Tibial artery (tissue), 4 donors: ENCODE data around the gene PRR11.

Experiments used
- DNase-seq, 2 donors: peaks; one replicate each; pipeline ENCODE4 v3.0.0-alpha.2; 2019
- H3K27ac ChIP-seq, 2 donors: fragments of 200-600 bp; sonication (generic) in 1 of 2; 1 replicate in 1 of 2; 2 replicates in 1 of 2; pipeline ENCODE4 v1.5.1; 2018 to 2019; ENCODE audit warnings: mild to moderate bottlenecking in 1 of 2
- H3K27me3 ChIP-seq, 2 donors: fragments of 200-600 bp; sonication (generic) in 1 of 2; one replicate each; pipeline versions ENCODE4 v1.5.1 to v1.6.0; 2016 to 2019
- H3K36me3 ChIP-seq, 3 donors: fragments of 200-600 bp; sonication (generic) in 2 of 3; one replicate each; pipeline ENCODE4 v1.5.1; 2016 to 2019; ENCODE audit warnings: mild to moderate bottlenecking in 2 of 3
- H3K4me1 ChIP-seq, 4 donors: fragments of 200-600 bp; sonication (generic) in 2 of 4; 1 replicate in 3 of 4; 2 replicates in 1 of 4; pipeline ENCODE4 v1.5.1; 2016 to 2019
- H3K4me3 ChIP-seq, 2 donors: fragments of 200-600 bp; sonication (generic) in 1 of 2; 1 replicate in 1 of 2; 2 replicates in 1 of 2; pipeline ENCODE4 v1.5.1; 2018 to 2019; ENCODE audit warnings: mild to moderate bottlenecking in 2 of 2
- H3K9me3 ChIP-seq, 3 donors: fragments of 200-600 bp; sonication (generic) in 1 of 3; one replicate each; pipeline ENCODE4 v1.5.1; 2016 to 2019
- intact Hi-C: fragments of 100-400 bp; cut with DNase I; formaldehyde crosslinking; loops from one replicate; pipeline ENCODE4 v1.15.0; 2023; ENCODE audit warnings: low total_unique reads
- TF ChIP-seq, protein P1 (sequence below), 2 experiments: fragments of 200-600 bp in 1 of 2; fragments of 450-650 bp in 1 of 2; IDR thresholded peaks; one replicate each; pipeline ENCODE4 v1.5.1; 2017 to 2019; ENCODE audit warnings: antibody characterized with exemption in 2 of 2, mild to moderate bottlenecking in 1 of 2, moderate library complexity in 1 of 2

PRR11 gene

DNA sequence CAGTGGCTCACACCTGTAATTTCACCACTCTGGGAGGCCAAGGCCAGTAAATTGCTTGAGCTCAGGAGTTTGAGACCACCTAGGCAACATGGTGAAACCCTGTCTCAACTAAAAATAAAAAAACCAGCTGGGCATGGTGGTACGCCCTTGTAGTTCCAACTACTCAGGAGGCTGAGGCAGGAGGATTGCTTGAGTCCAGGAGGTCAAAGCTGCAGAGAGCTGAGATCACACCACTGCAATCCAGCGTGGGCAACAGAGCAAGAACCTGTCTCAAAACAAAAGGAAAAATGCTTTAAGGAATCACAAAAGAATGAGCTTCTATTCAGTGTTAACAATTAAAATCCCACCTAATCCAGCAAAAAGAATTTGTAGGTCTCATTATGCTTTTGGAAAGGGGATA is 5.9 kb downstream of the PRR11 start:
- Histone ChIP-seq H3K27me3 (no peaks in the 10 kb centered on the region), H3K4me3 (no peak overlapping the region), H3K36me3 (no peaks in the 10 kb centered on the region), H3K4me1 (no peaks in the 10 kb centered on the region), H3K27ac (no peak overlapping the region), H3K9me3 (no peaks in the 10 kb centered on the region)
- intact Hi-C loops: no loop called here
- no peak for DNase-seq
- TF ChIP-seq, protein P1, sequence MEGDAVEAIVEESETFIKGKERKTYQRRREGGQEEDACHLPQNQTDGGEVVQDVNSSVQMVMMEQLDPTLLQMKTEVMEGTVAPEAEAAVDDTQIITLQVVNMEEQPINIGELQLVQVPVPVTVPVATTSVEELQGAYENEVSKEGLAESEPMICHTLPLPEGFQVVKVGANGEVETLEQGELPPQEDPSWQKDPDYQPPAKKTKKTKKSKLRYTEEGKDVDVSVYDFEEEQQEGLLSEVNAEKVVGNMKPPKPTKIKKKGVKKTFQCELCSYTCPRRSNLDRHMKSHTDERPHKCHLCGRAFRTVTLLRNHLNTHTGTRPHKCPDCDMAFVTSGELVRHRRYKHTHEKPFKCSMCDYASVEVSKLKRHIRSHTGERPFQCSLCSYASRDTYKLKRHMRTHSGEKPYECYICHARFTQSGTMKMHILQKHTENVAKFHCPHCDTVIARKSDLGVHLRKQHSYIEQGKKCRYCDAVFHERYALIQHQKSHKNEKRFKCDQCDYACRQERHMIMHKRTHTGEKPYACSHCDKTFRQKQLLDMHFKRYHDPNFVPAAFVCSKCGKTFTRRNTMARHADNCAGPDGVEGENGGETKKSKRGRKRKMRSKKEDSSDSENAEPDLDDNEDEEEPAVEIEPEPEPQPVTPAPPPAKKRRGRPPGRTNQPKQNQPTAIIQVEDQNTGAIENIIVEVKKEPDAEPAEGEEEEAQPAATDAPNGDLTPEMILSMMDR (IDR thresholded peaks at IDR 0.05): no peak

DNA sequence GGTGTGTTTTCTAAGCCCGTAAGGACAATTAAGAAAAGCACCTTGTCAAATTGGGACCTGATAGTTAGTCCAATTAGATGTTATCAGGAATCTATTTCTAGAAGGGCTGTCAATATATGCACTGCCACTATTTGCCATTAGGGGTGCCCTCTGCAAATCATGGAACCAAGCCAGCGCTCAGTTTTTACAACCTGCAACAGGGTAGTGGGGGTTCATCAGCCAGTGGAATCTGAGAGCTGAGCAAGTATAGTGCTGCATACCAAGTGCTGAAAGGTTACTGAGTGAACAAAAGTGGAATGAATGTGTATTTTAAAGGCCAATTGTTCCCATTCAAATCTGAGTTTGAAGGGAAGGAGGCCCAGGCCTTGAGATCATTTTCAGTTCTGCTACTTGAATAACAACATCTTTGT is 10.4 kb downstream of the PRR11 start:
- Histone ChIP-seq H3K9me3 (no peaks in the 10 kb centered on the region), H3K27me3 (no peaks in the 10 kb centered on the region), H3K27ac (no peak overlapping the region), H3K36me3 (no peaks in the 10 kb centered on the region), H3K4me1 (no peaks in the 10 kb centered on the region), H3K4me3 (no peak overlapping the region)
- TF ChIP-seq, protein P1 (IDR thresholded peaks at IDR 0.05): peak; percentile 10 to 36
- intact Hi-C loops: no loop called here
- no peak for DNase-seq

DNA sequence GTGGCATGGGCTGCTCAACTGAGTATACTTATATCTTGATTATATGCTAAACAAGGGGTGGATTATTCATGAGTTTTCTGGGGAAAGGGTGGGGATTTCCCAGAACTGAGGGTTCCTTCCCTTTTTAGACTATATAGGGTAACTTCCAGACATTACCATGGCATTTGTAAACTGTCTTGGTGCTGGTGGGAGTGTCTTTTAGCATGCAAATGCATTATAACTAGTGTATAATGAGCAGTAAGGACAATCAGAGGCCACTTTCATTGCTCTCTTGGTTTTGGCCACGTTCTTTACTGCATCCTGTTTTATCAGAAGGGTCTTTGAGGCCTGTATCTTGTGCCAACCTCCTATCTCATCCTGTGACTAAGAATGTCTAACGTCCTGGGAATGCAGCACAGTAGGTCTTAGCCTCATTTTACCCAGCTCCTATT is 12.0 kb downstream of the PRR11 start:
- Histone ChIP-seq H3K36me3 (no peaks in the 10 kb centered on the region), H3K27ac (no peak overlapping the region), H3K9me3 (no peaks in the 10 kb centered on the region)

DNA sequence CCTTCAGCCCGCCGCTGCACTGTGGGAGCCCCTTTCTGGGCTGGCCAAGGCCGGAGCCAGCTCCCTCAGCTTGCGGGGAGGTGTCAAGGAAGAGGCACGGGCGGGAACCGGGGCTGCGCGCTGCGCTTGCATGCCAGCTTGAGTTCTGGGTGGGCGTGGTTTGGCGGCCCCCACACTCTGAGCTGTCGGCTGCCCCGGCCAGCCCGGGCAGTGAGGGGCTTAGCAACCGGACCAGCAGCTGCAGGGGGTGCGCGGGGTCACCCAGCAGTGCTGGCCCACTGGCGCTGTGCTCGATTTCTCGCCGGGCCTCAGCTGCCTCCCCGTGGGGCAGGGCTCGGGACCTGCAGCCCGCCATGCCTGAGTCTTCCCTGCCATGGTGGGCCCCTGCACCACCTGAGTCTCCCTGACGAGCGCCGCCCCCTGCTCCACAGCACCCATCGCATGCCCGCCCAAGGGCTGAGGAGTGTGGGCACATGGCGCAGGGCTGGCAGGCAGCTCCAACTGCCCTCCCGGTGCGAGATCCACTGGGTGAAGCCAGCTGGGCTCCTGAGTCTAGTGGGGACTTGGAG is 17.0 kb downstream of the PRR11 start:
- Histone ChIP-seq H3K4me1 (no peaks in the 10 kb centered on the region), H3K27ac (no peak overlapping the region), H3K27me3 (no peaks in the 10 kb centered on the region), H3K36me3 (no peaks in the 10 kb centered on the region), H3K9me3 (no peaks in the 10 kb centered on the region), H3K4me3 (no peak overlapping the region)
- intact Hi-C loops: no loop called here
- TF ChIP-seq, protein P1 (IDR thresholded peaks at IDR 0.05): no peak
- no peak for DNase-seq

More for the DNA sequence above, 12.0 kb downstream of the PRR11 start:
- DNase-seq: no peak
- TF ChIP-seq, protein P1 (IDR thresholded peaks at IDR 0.05): no peak
- Histone ChIP-seq H3K27me3 (no peaks in the 10 kb centered on the region), H3K4me1 (no peaks in the 10 kb centered on the region), H3K4me3 (no peak overlapping the region)
- intact Hi-C loops: no loop called here

DNA sequence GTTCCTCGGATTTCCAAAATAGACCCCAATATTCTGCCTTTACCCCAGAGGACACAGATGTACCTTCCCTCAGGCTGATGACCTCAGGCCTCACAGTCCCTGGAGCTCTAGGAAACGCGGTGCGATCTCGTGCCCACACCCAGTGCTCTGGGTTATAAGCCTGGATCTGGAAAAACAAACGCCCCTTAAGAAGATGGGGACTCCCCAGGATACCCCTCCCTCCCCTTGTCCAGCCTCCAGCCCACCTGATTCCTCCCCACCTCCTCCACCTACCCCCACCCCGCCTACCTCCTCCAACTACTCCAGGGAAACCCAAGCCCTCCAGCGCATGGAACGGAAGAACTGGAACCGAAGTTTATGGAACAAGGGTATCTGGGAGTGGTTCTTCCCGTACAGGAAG is 19.1 kb downstream of the PRR11 start:
- intact Hi-C loops: no loop called here
- Histone ChIP-seq H3K27ac (no peak overlapping the region), H3K27me3 (no peaks in the 10 kb centered on the region), H3K4me3 (no peak overlapping the region), H3K4me1 (no peaks in the 10 kb centered on the region), H3K9me3 (no peaks in the 10 kb centered on the region), H3K36me3 (no peaks in the 10 kb centered on the region)
- TF ChIP-seq, protein P1 (IDR thresholded peaks at IDR 0.05): no peak
- no peak for DNase-seq

DNA sequence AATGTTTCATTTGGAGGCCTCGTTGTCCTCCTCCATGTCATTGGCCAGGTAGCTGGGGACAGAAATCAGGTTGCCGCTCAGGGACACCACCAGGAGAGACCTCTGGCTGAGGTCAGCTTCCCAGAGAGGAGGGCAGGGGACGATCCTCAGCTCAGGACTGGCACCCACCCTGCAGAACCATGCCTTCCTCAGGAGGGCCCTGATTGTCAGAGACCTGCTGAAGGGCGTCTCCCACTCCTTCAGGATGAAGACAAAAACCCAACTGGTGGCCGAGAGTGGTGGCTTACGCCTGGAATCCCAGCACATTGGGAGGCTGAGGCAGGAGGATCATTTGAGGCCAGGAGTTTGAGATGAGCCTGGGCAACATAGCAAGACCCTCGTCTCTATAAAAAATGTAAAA is 19.5 kb downstream of the PRR11 start:
- Histone ChIP-seq H3K4me1 (no peaks in the 10 kb centered on the region), H3K36me3 (no peaks in the 10 kb centered on the region), H3K4me3 (no peak overlapping the region), H3K9me3 (no peaks in the 10 kb centered on the region), H3K27ac (no peak overlapping the region), H3K27me3 (no peaks in the 10 kb centered on the region)
- no peak for DNase-seq
- intact Hi-C loops: no loop called here
- TF ChIP-seq, protein P1 (IDR thresholded peaks at IDR 0.05): no peak
